Measurements from ENCODE around the gene TPM4. TPM values are rescaled to one million over a fixed set of nuclear protein-coding genes. Genes with fewer than 3 reads are reported as not detected.

The TPM4 gene
- total and polyA plus RNA-seq, 2 experiments from 2014 or later = 223 to 288 TPM

DNA sequence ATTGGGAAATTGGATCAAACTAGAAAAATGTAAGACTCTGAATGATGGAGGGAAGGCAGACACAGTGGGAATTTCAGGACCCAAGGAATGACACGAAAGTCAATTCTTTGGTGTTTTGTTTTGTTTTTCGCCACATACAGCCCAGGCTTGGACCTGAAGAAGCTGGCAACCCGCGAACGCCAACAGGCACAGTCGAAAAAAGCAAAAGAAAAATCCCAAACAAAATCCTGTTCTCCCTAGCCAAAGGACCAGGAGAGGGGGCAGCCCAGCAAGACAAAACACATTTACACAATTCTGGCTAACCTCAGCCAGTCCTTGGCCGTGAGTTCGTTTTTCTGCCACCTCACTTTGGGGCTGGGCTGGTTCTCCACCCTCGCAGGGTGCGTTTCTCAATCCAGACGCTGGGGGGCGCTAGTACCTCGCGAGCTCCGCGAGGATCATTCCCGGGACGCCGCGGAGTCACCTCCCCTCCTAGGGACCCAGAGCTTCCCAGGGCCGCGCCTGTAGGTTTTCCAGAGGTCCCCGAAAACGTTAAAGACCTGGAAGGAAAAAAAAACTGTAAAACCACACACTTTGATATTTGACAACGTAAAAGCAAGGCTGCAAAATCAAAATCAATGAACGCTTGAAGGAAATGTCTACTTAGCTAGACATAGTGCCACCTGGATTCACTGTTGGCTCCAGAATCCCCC lies 34.9 kb upstream of the TPM4 start:
- Mint-ChIP-seq H3K4me3 (no peak overlapping the region), H3K9me3 (peaks cover 60% of the 10 kb centered on the region), H3K27me3 (ENCODE audit: insufficient read depth, low read depth, poor library complexity) (peaks cover 10% of the 10 kb centered on the region), H3K27ac (no peak overlapping the region), H3K4me1 (no peaks in the 10 kb centered on the region), H3K36me3 (ENCODE audit: low read depth) (peaks cover 12% of the 10 kb centered on the region)
- ATAC-seq (peak; percentile 99), DNase-seq (ENCODE audit: low spot score) (peak; percentile 90)
- Histone ChIP-seq H3K4me3 (no peak overlapping the region), H3K4me2 (0 out of 2 replicates have a peak overlapping the region, but pooled peaks have one; percentile 22), H3F3A (replicated peaks; ENCODE audit: low read depth) (no peaks in the 10 kb centered on the region), H3K27ac (ENCODE audit: low read depth) (no peak overlapping the region), H3K4me1 (ENCODE audit: insufficient read depth) (peaks cover 4% of the 10 kb centered on the region; the same call in 1 of the 2 replicates), H3K27me3 (ENCODE audit: insufficient read depth) (no peaks in the 10 kb centered on the region), H4K20me1 (replicated peaks; ENCODE audit: insufficient read depth) (no peaks in the 10 kb centered on the region), H3K36me3 (ENCODE audit: insufficient read depth) (no peaks in the 10 kb centered on the region), H3K79me2 (replicated peaks; ENCODE audit: insufficient read depth) (no peaks in the 10 kb centered on the region), H2AFZ (peak overlapping the region; percentile 86), H3K9me2 (ENCODE audit: insufficient read depth) (no peaks in the 10 kb centered on the region)
- TF ChIP-seq CTCF (conservative IDR thresholded peaks at IDR 0.05; ENCODE audit: low read depth in 2 of 2) (peak; percentile 91 to 97), EZH2phosphoT487 (IDR thresholded peaks at IDR 0.05; ENCODE audit: unreplicated experiment) (no peak)

GRCh38 chr19:16041991-16042386 lies 34.3 kb upstream of the TPM4 start:
- no peak overlapping the region for H3K27ac ChIP-seq (ENCODE audit: low read depth)
- Mint-ChIP-seq H3K27ac (no peak overlapping the region), H3K36me3 (ENCODE audit: low read depth) (peaks cover 12% of the 10 kb centered on the region), H3K4me3 (no peak overlapping the region), H3K9me3 (peaks cover 58% of the 10 kb centered on the region), H3K4me1 (no peaks in the 10 kb centered on the region), H3K27me3 (ENCODE audit: insufficient read depth, low read depth, poor library complexity) (peaks cover 10% of the 10 kb centered on the region)
- peaks cover 4% of the 10 kb centered on the region; the same call in 1 of the 2 replicates for H3K4me1 ChIP-seq (ENCODE audit: insufficient read depth)
- H3K9me2 ChIP-seq (ENCODE audit: insufficient read depth) = no peaks in the 10 kb centered on the region
- no peaks in the 10 kb centered on the region for H3F3A ChIP-seq (replicated peaks; ENCODE audit: low read depth)
- H2AFZ ChIP-seq = 0 out of 2 replicates have a peak overlapping the region, but pooled peaks have one; percentile 64
- H3K4me3 ChIP-seq = no peak overlapping the region
- 0 out of 2 replicates have a peak overlapping the region, but pooled peaks have one; percentile 22 for H3K4me2 ChIP-seq
- H3K27me3 ChIP-seq (ENCODE audit: insufficient read depth) = no peaks in the 10 kb centered on the region
- DNase-seq (ENCODE audit: low spot score) (no peak), ATAC-seq (no peak)
- H3K79me2 ChIP-seq (replicated peaks; ENCODE audit: insufficient read depth) = no peaks in the 10 kb centered on the region
- H3K36me3 ChIP-seq (ENCODE audit: insufficient read depth) = no peaks in the 10 kb centered on the region
- H4K20me1 ChIP-seq (replicated peaks; ENCODE audit: insufficient read depth) = no peaks in the 10 kb centered on the region
- TF ChIP-seq ETS1 (IDR thresholded peaks at IDR 0.05) (no peak), CTCF (conservative IDR thresholded peaks at IDR 0.05; ENCODE audit: low read depth in 2 of 2) (no peak), POLR2AphosphoS5 (IDR thresholded peaks at IDR 0.05; ENCODE audit: low read depth) (no peak), JUNB (IDR thresholded peaks at IDR 0.05; ENCODE audit: unreplicated experiment) (no peak), ZNF114 (CRISPR knock-in tag; IDR thresholded peaks at IDR 0.05) (no peak), EZH2phosphoT487 (IDR thresholded peaks at IDR 0.05; ENCODE audit: unreplicated experiment) (no peak), CREB1 (CRISPR knock-in tag; IDR thresholded peaks at IDR 0.05; ENCODE audit: low read depth) (no peak), STAT1 (IDR thresholded peaks at IDR 0.05; ENCODE audit: unreplicated experiment) (no peak), EZH2 (IDR thresholded peaks at IDR 0.05; ENCODE audit: low read depth, unreplicated experiment) (no peak), NANOG (IDR thresholded peaks at IDR 0.05; ENCODE audit: borderline replicate concordance) (no peak)
- TF ChIP-seq, protein P1, sequence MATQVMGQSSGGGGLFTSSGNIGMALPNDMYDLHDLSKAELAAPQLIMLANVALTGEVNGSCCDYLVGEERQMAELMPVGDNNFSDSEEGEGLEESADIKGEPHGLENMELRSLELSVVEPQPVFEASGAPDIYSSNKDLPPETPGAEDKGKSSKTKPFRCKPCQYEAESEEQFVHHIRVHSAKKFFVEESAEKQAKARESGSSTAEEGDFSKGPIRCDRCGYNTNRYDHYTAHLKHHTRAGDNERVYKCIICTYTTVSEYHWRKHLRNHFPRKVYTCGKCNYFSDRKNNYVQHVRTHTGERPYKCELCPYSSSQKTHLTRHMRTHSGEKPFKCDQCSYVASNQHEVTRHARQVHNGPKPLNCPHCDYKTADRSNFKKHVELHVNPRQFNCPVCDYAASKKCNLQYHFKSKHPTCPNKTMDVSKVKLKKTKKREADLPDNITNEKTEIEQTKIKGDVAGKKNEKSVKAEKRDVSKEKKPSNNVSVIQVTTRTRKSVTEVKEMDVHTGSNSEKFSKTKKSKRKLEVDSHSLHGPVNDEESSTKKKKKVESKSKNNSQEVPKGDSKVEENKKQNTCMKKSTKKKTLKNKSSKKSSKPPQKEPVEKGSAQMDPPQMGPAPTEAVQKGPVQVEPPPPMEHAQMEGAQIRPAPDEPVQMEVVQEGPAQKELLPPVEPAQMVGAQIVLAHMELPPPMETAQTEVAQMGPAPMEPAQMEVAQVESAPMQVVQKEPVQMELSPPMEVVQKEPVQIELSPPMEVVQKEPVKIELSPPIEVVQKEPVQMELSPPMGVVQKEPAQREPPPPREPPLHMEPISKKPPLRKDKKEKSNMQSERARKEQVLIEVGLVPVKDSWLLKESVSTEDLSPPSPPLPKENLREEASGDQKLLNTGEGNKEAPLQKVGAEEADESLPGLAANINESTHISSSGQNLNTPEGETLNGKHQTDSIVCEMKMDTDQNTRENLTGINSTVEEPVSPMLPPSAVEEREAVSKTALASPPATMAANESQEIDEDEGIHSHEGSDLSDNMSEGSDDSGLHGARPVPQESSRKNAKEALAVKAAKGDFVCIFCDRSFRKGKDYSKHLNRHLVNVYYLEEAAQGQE (IDR thresholded peaks at IDR 0.05; ENCODE audit: unreplicated experiment) = no peak
